Measurements from ENCODE around the gene WDR43. TPM values are rescaled to one million over a fixed set of nuclear protein-coding genes. Genes with fewer than 3 reads are reported as not detected.

The WDR43 gene
- total and polyA plus RNA-seq, 5 experiments from 2014 or later: 35.1 to 73.2 (median 44.8) TPM

GRCh38 chr2:28989973-28990372 lies 95.5 kb downstream of the WDR43 start:
- POLR2A ChIA-PET: no interaction called here

DNA sequence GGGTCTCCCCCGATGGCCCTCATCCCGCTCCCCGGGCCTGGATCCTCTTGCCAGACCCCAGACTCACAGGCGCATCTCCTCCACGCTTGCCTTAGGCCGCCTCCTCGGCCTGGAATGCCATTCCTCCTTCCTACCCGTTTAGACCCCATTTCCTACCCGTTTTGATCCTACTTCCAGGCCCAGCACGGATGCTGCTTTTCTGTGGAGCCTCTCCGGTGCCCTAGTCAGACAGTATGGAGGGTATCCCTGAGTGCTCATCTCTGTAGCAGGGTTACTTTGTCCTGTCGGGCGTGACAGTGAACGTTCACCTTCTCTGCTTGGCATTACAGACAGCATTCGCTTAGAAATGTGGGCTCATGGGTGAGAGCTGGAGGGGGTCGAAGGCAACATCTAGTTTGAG lies 96.0 kb downstream of the WDR43 start:
- POLR2A ChIA-PET: interaction anchor here (1.4 kb wide), 1 partner anchor 21 kb away, joined by 3 read pairs; no protein-coding TSS in a partner anchor
- H3K4me1 Mint-ChIP-seq: peaks cover 0 to 7% (median 3%) of the 10 kb centered on the region in 4 donors
- H3K4me3 Mint-ChIP-seq: no peak overlapping the region
- H3K36me3 Mint-ChIP-seq: no peaks in the 10 kb centered on the region
- H3K27me3 Mint-ChIP-seq: no peaks in the 10 kb centered on the region
- no peaks in the 10 kb centered on the region for H3K9me3 Mint-ChIP-seq
- H3K27ac Mint-ChIP-seq: peak overlapping the region in 2 of 10 donors; percentile 33 to 39
- no peak for ATAC-seq
- DNase-seq: no peak

More at GRCh38 chr2:28989973-28990372, 95.5 kb downstream of the WDR43 start:
- no peak overlapping the region for H3K4me3 Mint-ChIP-seq
- ATAC-seq (no peak), DNase-seq (no peak)
- H3K27me3 Mint-ChIP-seq: no peaks in the 10 kb centered on the region
- H3K9me3 Mint-ChIP-seq: no peaks in the 10 kb centered on the region
- H3K27ac Mint-ChIP-seq: peak overlapping the region in 2 of 10 donors; percentile 22 to 24
- H3K4me1 Mint-ChIP-seq: peaks cover 0 to 7% (median 3%) of the 10 kb centered on the region in 4 donors
- no peaks in the 10 kb centered on the region for H3K36me3 Mint-ChIP-seq

DNA sequence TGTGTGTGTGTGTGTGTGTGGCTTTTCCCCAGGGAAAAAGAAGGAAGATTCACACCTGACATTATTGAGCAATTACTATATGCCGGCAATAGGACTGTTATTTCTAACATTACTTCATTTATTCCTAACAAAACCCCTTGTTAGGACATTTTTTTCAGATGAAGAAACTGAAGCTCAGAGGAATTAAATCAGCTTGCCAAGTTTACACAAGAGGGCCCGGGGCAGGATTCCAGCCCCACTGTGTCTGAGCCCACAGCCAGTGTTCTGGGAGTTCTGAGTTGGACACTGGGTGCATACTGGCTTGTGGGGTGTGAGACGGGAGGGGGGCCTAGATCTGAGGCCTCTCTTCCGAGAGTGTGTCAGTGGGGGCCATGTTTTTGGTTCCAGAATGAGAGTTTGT lies 96.6 kb downstream of the WDR43 start:
- no peak for ATAC-seq

DNA sequence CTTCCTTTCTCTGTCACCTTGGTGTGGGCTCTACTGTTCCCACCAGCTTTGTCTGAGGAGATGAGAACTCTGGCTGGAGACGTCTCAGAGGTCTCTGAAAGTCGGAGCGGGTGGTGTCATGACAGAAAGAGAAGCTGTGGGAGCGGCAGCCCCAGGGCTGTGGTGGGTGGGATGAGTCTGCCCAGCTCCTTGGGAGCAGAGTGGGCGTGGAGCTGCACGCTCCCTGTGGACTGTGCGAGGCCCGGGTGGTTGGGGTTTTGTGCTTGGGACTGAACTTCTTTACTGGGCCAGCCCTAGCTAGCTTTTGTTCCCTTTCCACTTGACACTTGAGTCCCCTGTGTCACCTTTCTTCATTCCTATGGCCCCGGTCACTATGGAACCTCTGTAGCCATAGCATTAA lies 97.0 kb downstream of the WDR43 start:
- POLR2A ChIA-PET: interaction anchor here (1.4 kb wide), 1 partner anchor 20 kb away, joined by 3 read pairs; no protein-coding TSS in a partner anchor
- Mint-ChIP-seq H3K36me3 (no peaks in the 10 kb centered on the region), H3K27me3 (no peaks in the 10 kb centered on the region), H3K4me1 (peaks cover 0 to 7% (median 2%) of the 10 kb centered on the region in 4 donors), H3K27ac (peak overlapping the region in 2 of 10 donors; percentile 53 to 62), H3K9me3 (no peaks in the 10 kb centered on the region), H3K4me3 (no peak overlapping the region)
- DNase-seq (no peak), ATAC-seq (no peak)

More for the DNA sequence above, 96.6 kb downstream of the WDR43 start:
- H3K9me3 Mint-ChIP-seq: no peaks in the 10 kb centered on the region
- no peak overlapping the region for H3K4me3 Mint-ChIP-seq
- H3K4me1 Mint-ChIP-seq: peaks cover 0 to 7% (median 3%) of the 10 kb centered on the region in 4 donors
- POLR2A ChIA-PET: interaction anchor here (1.4 kb wide), 1 partner anchor 20 kb away, joined by 3 read pairs; no protein-coding TSS in a partner anchor
- peak overlapping the region in 2 of 10 donors; percentile 33 to 53 for H3K27ac Mint-ChIP-seq
- no peaks in the 10 kb centered on the region for H3K27me3 Mint-ChIP-seq
- DNase-seq: no peak
- H3K36me3 Mint-ChIP-seq: no peaks in the 10 kb centered on the region

- peak overlapping the region in 1 of 10 donors; percentile 44 for H3K27ac Mint-ChIP-seq
- POLR2A ChIA-PET: no interaction called here
- H3K27me3 Mint-ChIP-seq: no peaks in the 10 kb centered on the region
- no peak for ATAC-seq
- no peaks in the 10 kb centered on the region for H3K36me3 Mint-ChIP-seq
- H3K9me3 Mint-ChIP-seq: no peaks in the 10 kb centered on the region
- H3K4me1 Mint-ChIP-seq: peaks cover 0 to 9% (median 6%) of the 10 kb centered on the region in 4 donors
- DNase-seq: no peak
- no peak overlapping the region for H3K4me3 Mint-ChIP-seq
Observed at GRCh38 chr2:28993206-28993960, 98.9 kb downstream of the WDR43 start.

DNA sequence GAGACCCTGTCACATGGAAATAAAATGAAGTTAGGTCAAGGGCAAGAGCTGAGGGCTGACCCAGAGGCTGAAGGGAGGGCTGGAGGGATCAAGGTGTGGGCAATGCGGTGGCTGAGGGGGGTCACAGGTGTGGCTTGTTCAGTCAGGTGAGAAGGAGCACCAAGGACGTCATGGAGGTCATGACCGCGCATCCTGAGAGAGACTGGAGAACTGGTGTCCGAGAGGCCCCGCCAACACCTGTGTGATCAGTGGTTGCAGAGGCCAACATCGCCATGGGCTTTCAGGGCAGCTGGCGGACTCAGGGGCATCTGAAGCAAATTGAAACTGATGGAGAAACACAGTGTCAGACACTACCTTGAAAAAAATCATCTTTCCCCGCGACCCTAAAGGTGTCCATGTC lies 99.6 kb downstream of the WDR43 start:
- DNase-seq (no peak), ATAC-seq (no peak)
- Mint-ChIP-seq H3K36me3 (no peaks in the 10 kb centered on the region), H3K9me3 (no peaks in the 10 kb centered on the region), H3K27me3 (no peaks in the 10 kb centered on the region), H3K4me3 (no peak overlapping the region), H3K4me1 (peaks cover 3 to 15% (median 9%) of the 10 kb centered on the region in 4 donors), H3K27ac (no peak overlapping the region)
- POLR2A ChIA-PET: no interaction called here

DNA sequence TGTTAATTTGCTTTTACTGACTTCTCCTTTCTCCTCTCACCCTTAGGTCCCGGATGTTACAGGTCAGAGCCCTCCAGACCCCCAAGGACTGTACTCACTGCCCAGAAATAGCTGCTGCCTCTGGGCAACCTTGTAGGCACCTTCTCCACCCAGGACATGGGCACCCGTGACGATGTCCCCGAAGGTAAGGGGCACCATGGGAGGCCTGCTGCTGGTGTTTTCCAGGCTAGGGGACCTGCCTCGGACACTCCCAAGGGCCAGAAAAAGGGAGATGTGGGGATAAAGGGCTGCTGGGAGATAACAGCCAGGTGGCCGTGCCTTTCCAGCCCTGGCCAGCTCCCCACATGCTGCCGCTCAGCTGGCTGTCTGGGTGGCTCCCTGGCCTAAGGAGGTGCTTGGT lies 100.2 kb downstream of the WDR43 start:
- Mint-ChIP-seq H3K27me3 (no peaks in the 10 kb centered on the region), H3K36me3 (no peaks in the 10 kb centered on the region), H3K9me3 (no peaks in the 10 kb centered on the region), H3K4me3 (no peak overlapping the region), H3K27ac (peak overlapping the region in 3 of 10 donors; percentile 29 to 64 (median 48)), H3K4me1 (peaks cover 6 to 16% (median 12%) of the 10 kb centered on the region in 4 donors)
- DNase-seq: no peak
- POLR2A ChIA-PET: no interaction called here
- ATAC-seq: no peak

- no peak for ATAC-seq
- Mint-ChIP-seq H3K36me3 (no peaks in the 10 kb centered on the region), H3K27ac (peak overlapping the region in 4 of 10 donors; percentile 7 to 69 (median 36)), H3K4me3 (no peak overlapping the region), H3K4me1 (peaks cover 19 to 30% (median 22%) of the 10 kb centered on the region in 4 donors), H3K27me3 (no peaks in the 10 kb centered on the region), H3K9me3 (no peaks in the 10 kb centered on the region)
- POLR2A ChIA-PET: interaction anchor here (1.3 kb wide), 1 partner anchor 19 kb away, joined by 3 read pairs; no protein-coding TSS in a partner anchor
- no peak for DNase-seq
Observed at GRCh38 chr2:28995765-28996750, 101.6 kb downstream of the WDR43 start.

- peak overlapping the region in 2 of 10 donors; percentile 53 to 62 for H3K27ac Mint-ChIP-seq
- H3K9me3 Mint-ChIP-seq: no peaks in the 10 kb centered on the region
- ATAC-seq (no peak), DNase-seq (no peak)
- POLR2A ChIA-PET: interaction anchor here (1.3 kb wide), 1 partner anchor 18 kb away, joined by 3 read pairs; no protein-coding TSS in a partner anchor
- no peaks in the 10 kb centered on the region for H3K36me3 Mint-ChIP-seq
- H3K4me3 Mint-ChIP-seq: no peak overlapping the region
- H3K27me3 Mint-ChIP-seq: no peaks in the 10 kb centered on the region
- H3K4me1 Mint-ChIP-seq: peaks cover 22 to 40% (median 34%) of the 10 kb centered on the region in 4 donors
Observed at GRCh38 chr2:28997237-28997846, 102.9 kb downstream of the WDR43 start.

Other genes with a start within 250 kb of the WDR43 start
- gene PPP1CB, start 142.8 kb upstream of the WDR43 start, total RNA-seq: 100 to 1,000 TPM; 165 to 166 TPM
- 10 to 100 TPM; 63.1 to 85.7 (median 82.1) TPM for gene PPP1CB, start 142.8 kb upstream of the WDR43 start, polyA plus RNA-seq
- gene SPDYA, start 83.8 kb upstream of the WDR43 start, total RNA-seq: 1 to 10 TPM; 1.1 to 2.1 TPM
- gene SPDYA, start 83.8 kb upstream of the WDR43 start, polyA plus RNA-seq: not detected
- gene TRMT61B, start 24.4 kb upstream of the WDR43 start, total RNA-seq: 10 to 100 TPM; 22.8 to 24.3 TPM
- gene TRMT61B, start 24.4 kb upstream of the WDR43 start, polyA plus RNA-seq: 10 to 100 TPM; 17.0 to 21.5 (median 19.5) TPM
- under 1 TPM; 0.47 to 0.75 TPM for gene TOGARAM2, start 86.6 kb downstream of the WDR43 start, total RNA-seq
- 1 to 10 TPM in 1 of 3 donors, under 1 TPM in 1, not detected in 1; 0.32 to 1.9 TPM for gene TOGARAM2, start 86.6 kb downstream of the WDR43 start, polyA plus RNA-seq
- gene PCARE, start 179.9 kb downstream of the WDR43 start, total RNA-seq: not detected
- gene PCARE, start 179.9 kb downstream of the WDR43 start, polyA plus RNA-seq: not detected
- 10 to 100 TPM; 56.1 to 59.0 TPM for gene CLIP4, start 220.7 kb downstream of the WDR43 start, total RNA-seq
- gene CLIP4, start 220.7 kb downstream of the WDR43 start, polyA plus RNA-seq: 10 to 100 TPM; 18.7 to 20.6 (median 18.8) TPM